GM10266 (cell line): ENCODE data around the gene PPDPF.
A peak's percentile ranks its signal among the peaks of the same experiment; 100 is the strongest.

ENCODE experiments used
- DNase-seq: peaks from one replicate; pipeline ENCODE4 v3.0.0; 2012; ENCODE audit errors: extremely low spot score
- CTCF ChIP-seq: IDR thresholded peaks from 2 replicates; pipeline ENCODE4 v1.5.1; 2012; ENCODE audit warnings: mild to moderate bottlenecking, low read depth; ENCODE audit not compliant: control insufficient read depth, insufficient read depth; ENCODE audit errors: missing control alignments

PPDPF gene

GRCh38 chr20:63520504-63520933, at the start of gene PPDPF:
PPDPF (plus strand) TSS chr20:63520765; CDS start chr20:63521309, 544 bp downstream.
- TF ChIP-seq CTCF: no peak
- DNase-seq: peak; percentile 100

- TF ChIP-seq CTCF: no peak
- no peak for DNase-seq
These were observed 49.4 kb upstream of the PPDPF start for GRCh38 chr20:63471002-63471716.

- TF ChIP-seq CTCF: no peak
- DNase-seq: no peak
These were observed 48.9 kb upstream of the PPDPF start for GRCh38 chr20:63471717-63471980.

- no peak for DNase-seq
- no peak for TF ChIP-seq CTCF
These were observed 48.4 kb upstream of the PPDPF start, which contains the start of gene KCNQ2 for GRCh38 chr20:63471981-63472831. KCNQ2 (minus strand) TSS chr20:63472655; CDS start chr20:63472463, 192 bp downstream.

- no peak for TF ChIP-seq CTCF
- DNase-seq: no peak
These were observed 47.6 kb upstream of the PPDPF start for GRCh38 chr20:63472862-63473390.

GRCh38 chr20:63473555-63474449, 46.8 kb upstream of the PPDPF start:
- DNase-seq: no peak
- TF ChIP-seq CTCF: no peak
